HEK293T (cell line): Measurements from ENCODE around the gene STARD5.

ENCODE experiments used
- BHLHE40 ChIP-seq: fragments of 450-650 bp; IDR thresholded peaks from 2 replicates; pipeline ENCODE4 v1.6.1; 2016; ENCODE audit warnings: mild to moderate bottlenecking, moderate library complexity, borderline replicate concordance
- ELF4 ChIP-seq: fragments of 450-650 bp; IDR thresholded peaks from 2 replicates; pipeline ENCODE4 v1.6.1; 2017; ENCODE audit warnings: antibody characterized with exemption
- FOXA1 ChIP-seq: fragments of 450-650 bp; IDR thresholded peaks from 2 replicates; pipeline ENCODE4 v1.6.1; 2016; ENCODE audit warnings: mild to moderate bottlenecking
- NFRKB ChIP-seq: fragments of 450-650 bp; IDR thresholded peaks from 2 replicates; pipeline ENCODE4 v1.6.1; 2016; ENCODE audit warnings: mild to moderate bottlenecking, moderate library complexity
- SP1 ChIP-seq: fragments of 450-650 bp; IDR thresholded peaks from 2 replicates; pipeline ENCODE4 v1.6.1; 2017
- SUZ12 ChIP-seq: fragments of 450-650 bp; IDR thresholded peaks from 2 replicates; pipeline ENCODE4 v1.6.1; 2016; ENCODE audit warnings: mild to moderate bottlenecking
- TARDBP ChIP-seq: fragments of 450-650 bp; IDR thresholded peaks from 2 replicates; pipeline ENCODE4 v1.6.1; 2016
- ZNF384 ChIP-seq: fragments of 450-650 bp; IDR thresholded peaks from 2 replicates; pipeline ENCODE4 v1.6.1; 2016

DNA sequence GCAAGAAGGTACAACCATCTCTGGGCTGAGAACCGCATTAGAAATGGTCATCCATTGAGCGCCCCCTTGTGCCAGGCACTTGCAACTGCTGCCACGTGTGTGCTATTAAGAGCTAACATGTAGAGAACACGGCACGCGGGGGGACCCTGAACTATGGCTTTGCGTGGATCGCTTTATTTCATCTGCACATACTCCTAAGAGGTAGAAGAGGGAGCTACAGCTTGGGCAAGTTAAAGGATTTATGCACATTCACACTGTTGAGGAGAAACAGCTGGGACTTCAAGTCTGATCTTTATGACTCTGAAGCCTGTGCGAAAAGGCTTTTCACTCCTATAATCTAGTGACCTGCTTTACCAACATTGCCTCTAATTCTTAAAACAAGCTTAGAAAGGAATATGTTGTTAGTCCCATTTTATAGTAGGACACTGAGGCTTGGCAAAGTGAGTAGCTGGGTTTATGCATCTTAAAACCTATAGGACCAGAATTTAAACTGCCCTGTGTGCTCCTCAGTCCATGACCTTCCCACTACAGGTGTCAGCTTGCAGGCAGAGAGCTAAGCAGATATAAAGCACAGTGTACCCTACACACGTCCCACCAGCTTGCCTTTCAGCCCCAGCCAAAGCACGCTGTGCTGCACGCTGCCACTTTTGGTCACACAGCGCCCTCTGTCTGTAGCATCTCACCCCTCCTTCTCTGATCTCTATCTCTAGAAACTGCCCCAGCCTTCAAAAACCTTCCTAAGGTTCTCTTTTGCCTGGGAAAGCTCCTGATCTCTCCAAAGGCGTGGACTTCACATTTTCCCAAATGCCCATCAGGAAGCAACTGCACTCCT lies 57.8 kb downstream of the STARD5 start:
- no peak for TF ChIP-seq SP1
- no peak for TF ChIP-seq NFRKB
- TF ChIP-seq FOXA1 = no peak
- TF ChIP-seq BHLHE40 = no peak
- TF ChIP-seq ELF4 = no peak
- no peak for TF ChIP-seq SUZ12
- no peak for TF ChIP-seq ZNF384
- TF ChIP-seq TARDBP = no peak
